Hepatocyte (in vitro differentiated cells): Measurements from ENCODE around the gene LPAR6. TPM values are rescaled to one million over a fixed set of nuclear protein-coding genes. Genes with fewer than 3 reads are reported as not detected.
A peak's percentile ranks its signal among the peaks of the same experiment; 100 is the strongest.

Experiments used
- DNase-seq: peaks from one replicate; pipeline ENCODE4 v3.0.0-alpha.2; 2016; ENCODE audit warnings: low spot score
- H2AFZ ChIP-seq: fragments of 200-600 bp; sonication (generic); 2 replicates; pipeline ENCODE4 v1.6.0; 2016; ENCODE audit warnings: antibody characterized with exemption, mild to moderate bottlenecking
- H3K27ac ChIP-seq: fragments of 200-600 bp; sonication (generic); 2 replicates; pipeline ENCODE4 v1.5.1; 2016; ENCODE audit warnings: mild to moderate bottlenecking
- H3K27me3 ChIP-seq: fragments of 200-600 bp; sonication (generic); 2 replicates; pipeline ENCODE4 v1.6.1; 2016
- H3K36me3 ChIP-seq: fragments of 200-600 bp; sonication (generic); replicated peaks from 2 replicates; pipeline ENCODE4 v1.5.1; 2016; ENCODE audit warnings: low read depth; ENCODE audit not compliant: insufficient read depth
- H3K4me1 ChIP-seq: fragments of 200-600 bp; sonication (generic); 2 replicates; pipeline ENCODE4 v1.5.1; 2016; ENCODE audit warnings: mild to moderate bottlenecking, moderate library complexity; ENCODE audit not compliant: insufficient read depth
- H3K4me2 ChIP-seq: fragments of 200-600 bp; sonication (generic); 2 replicates; pipeline ENCODE4 v1.6.0; 2016
- H3K4me3 ChIP-seq: fragments of 200-600 bp; sonication (generic); 2 replicates; pipeline ENCODE4 v1.5.1; 2016; ENCODE audit warnings: mild to moderate bottlenecking
- H3K79me2 ChIP-seq: fragments of 200-600 bp; sonication (generic); 2 replicates; pipeline ENCODE4 v1.6.0; 2017; ENCODE audit warnings: mild to moderate bottlenecking
- H3K9me2 ChIP-seq: fragments of 200-600 bp; sonication (generic); replicated peaks from 2 replicates; pipeline ENCODE4 v1.6.0; 2017; ENCODE audit warnings: mild to moderate bottlenecking; ENCODE audit not compliant: insufficient read depth
- H3K9me3 ChIP-seq: fragments of 200-600 bp; sonication (generic); 2 replicates; pipeline ENCODE4 v1.5.1; 2016; ENCODE audit warnings: low read depth, mild to moderate bottlenecking
- H4K20me1 ChIP-seq: fragments of 200-600 bp; sonication (generic); 2 replicates; pipeline ENCODE4 v1.6.0; 2016; ENCODE audit warnings: mild to moderate bottlenecking; ENCODE audit not compliant: insufficient read depth, poor library complexity, severe bottlenecking
- CTCF ChIP-seq: fragments of 200-600 bp; sonication (generic); IDR thresholded peaks from 2 replicates; pipeline ENCODE4 v1.5.1; 2016; ENCODE audit warnings: antibody characterized with exemption, mild to moderate bottlenecking; ENCODE audit not compliant: poor library complexity
- EZH2 ChIP-seq: fragments of 200-600 bp; sonication (generic); IDR thresholded peaks from 2 replicates; pipeline ENCODE4 v1.6.1; 2016; ENCODE audit warnings: antibody characterized with exemption, mild to moderate bottlenecking, borderline replicate concordance
- EZH2phosphoT487 ChIP-seq: fragments of 200-600 bp; sonication (generic); IDR thresholded peaks from one replicate; pipeline ENCODE4 v1.6.1; 2018; ENCODE audit warnings: antibody characterized with exemption, mild to moderate bottlenecking, low read depth, moderate library complexity; ENCODE audit not compliant: unreplicated experiment, severe bottlenecking
- WGBS: methylation state at CpG from one replicate; pipeline ENCODE4 v1.1.6; 2016; ENCODE audit warnings: low lambda C conversion rate; ENCODE audit errors: missing lambda C conversion rate; 5-methylcytosine and 5-hydroxymethylcytosine counted together
- polyA plus RNA-seq: library from polyadenylated mRNA; unstranded; fragments of >200 nt; fragmentation: Nextera tagmentation; extraction: Ambion mirVana; gene quantifications from 2 replicates; pipeline ENCODE4 v1.2.1, GENCODE V29; 2016
- total RNA-seq: library from RNA; depleted of rRNA; stranded (reverse); fragments of >200 nt; gene quantifications from 2 replicates; pipeline ENCODE4 v1.2.3, GENCODE V29; 2014

Gene LPAR6
- total and polyA plus RNA-seq, 2 experiments from 2014 or later: 8.2 to 22.8 TPM

GRCh38 chr13:48415516-48415915 lies 2.6 kb upstream of the LPAR6 start:
- Histone ChIP-seq H3K4me2 (no peak overlapping the region), H3K36me3 (no peaks in the 10 kb centered on the region), H3K27me3 (no peaks in the 10 kb centered on the region), H3K4me1 (no peaks in the 10 kb centered on the region), H4K20me1 (no peaks in the 10 kb centered on the region), H2AFZ (no peak overlapping the region), H3K79me2 (peaks cover 22% of the 10 kb centered on the region), H3K4me3 (no peak overlapping the region), H3K9me3 (no peaks in the 10 kb centered on the region), H3K27ac (no peak overlapping the region), H3K9me2 (no peaks in the 10 kb centered on the region)
- 73% methylated on average over 2 of the region's 2 CpGs for WGBS
- no peak for DNase-seq
- TF ChIP-seq CTCF (no peak), EZH2phosphoT487 (no peak), EZH2 (no peak)

- Histone ChIP-seq H2AFZ (no peak overlapping the region), H4K20me1 (no peaks in the 10 kb centered on the region), H3K4me2 (no peak overlapping the region), H3K9me3 (no peaks in the 10 kb centered on the region), H3K4me1 (no peaks in the 10 kb centered on the region), H3K27ac (no peak overlapping the region), H3K9me2 (no peaks in the 10 kb centered on the region), H3K36me3 (no peaks in the 10 kb centered on the region), H3K4me3 (no peak overlapping the region), H3K27me3 (no peaks in the 10 kb centered on the region), H3K79me2 (peaks cover 32% of the 10 kb centered on the region)
- no peak for DNase-seq
- TF ChIP-seq EZH2: no peak
- no peak for TF ChIP-seq CTCF
- TF ChIP-seq EZH2phosphoT487: no peak
Observed at GRCh38 chr13:48414501-48414900, 1.6 kb upstream of the LPAR6 start.

- Histone ChIP-seq H3K4me1 (no peaks in the 10 kb centered on the region), H3K36me3 (no peaks in the 10 kb centered on the region), H4K20me1 (no peaks in the 10 kb centered on the region), H3K4me2 (peak overlapping the region; percentile 78), H3K4me3 (peak overlapping the region; percentile 47), H3K9me2 (no peaks in the 10 kb centered on the region), H3K9me3 (no peaks in the 10 kb centered on the region), H3K79me2 (peaks cover 47% of the 10 kb centered on the region), H2AFZ (peak overlapping the region; percentile 18), H3K27ac (peak overlapping the region; percentile 87), H3K27me3 (no peaks in the 10 kb centered on the region)
- TF ChIP-seq EZH2: no peak
- TF ChIP-seq CTCF: no peak
- TF ChIP-seq EZH2phosphoT487: no peak
- peak; percentile 16 for DNase-seq
- WGBS: 6% methylated on average over 13 of the region's 13 CpGs
Observed at GRCh38 chr13:48411841-48412531, 927 bp downstream of the LPAR6 start.
